Amniotic stem cell (primary cell): Measurements from ENCODE around the gene ANO3.

Source experiments
- DNase-seq: peaks from one replicate; lab custom pipeline; 2025; lab: John Stamatoyannopoulos, UW

The ANO3 gene

GRCh38 chr11:26359055-26359454 lies 27.1 kb downstream of the ANO3 start:
- DNase-seq: no peak

- DNase-seq: no peak
Measured at GRCh38 chr11:26365284-26365683, 33.4 kb downstream of the ANO3 start.

GRCh38 chr11:26377619-26378018 lies 45.7 kb downstream of the ANO3 start:
- DNase-seq: no peak

- no peak for DNase-seq
Measured at GRCh38 chr11:26399336-26399735, 67.4 kb downstream of the ANO3 start.

GRCh38 chr11:26410706-26411366 lies 78.9 kb downstream of the ANO3 start:
- no peak for DNase-seq

GRCh38 chr11:26412955-26413354 lies 81.0 kb downstream of the ANO3 start:
- no peak for DNase-seq

GRCh38 chr11:26418386-26418912 lies 86.5 kb downstream of the ANO3 start:
- DNase-seq: no peak

- no peak for DNase-seq
Measured at GRCh38 chr11:26420331-26420730, 88.4 kb downstream of the ANO3 start.

GRCh38 chr11:26424255-26424654 lies 92.3 kb downstream of the ANO3 start:
- no peak for DNase-seq

- DNase-seq: no peak
Measured at GRCh38 chr11:26439854-26440253, 107.9 kb downstream of the ANO3 start.

GRCh38 chr11:26442131-26442530 lies 110.2 kb downstream of the ANO3 start:
- no peak for DNase-seq

GRCh38 chr11:26443617-26444016 lies 111.7 kb downstream of the ANO3 start:
- no peak for DNase-seq

GRCh38 chr11:26457636-26458035 lies 125.7 kb downstream of the ANO3 start:
- no peak for DNase-seq

- no peak for DNase-seq
Measured at GRCh38 chr11:26465274-26465673, 133.3 kb downstream of the ANO3 start.

GRCh38 chr11:26467506-26467905 lies 135.6 kb downstream of the ANO3 start:
- no peak for DNase-seq

GRCh38 chr11:26470992-26471391 lies 139.1 kb downstream of the ANO3 start:
- no peak for DNase-seq

- DNase-seq: no peak
Measured at GRCh38 chr11:26473216-26474194, 141.6 kb downstream of the ANO3 start.

GRCh38 chr11:26474401-26474800 lies 142.5 kb downstream of the ANO3 start:
- no peak for DNase-seq

GRCh38 chr11:26477396-26477795 lies 145.5 kb downstream of the ANO3 start:
- DNase-seq: no peak

- DNase-seq: no peak
Measured at GRCh38 chr11:26478710-26479109, 146.8 kb downstream of the ANO3 start.

GRCh38 chr11:26480041-26480440 lies 148.1 kb downstream of the ANO3 start:
- no peak for DNase-seq

GRCh38 chr11:26483108-26483507 lies 151.2 kb downstream of the ANO3 start:
- DNase-seq: no peak

GRCh38 chr11:26490546-26490945 lies 158.6 kb downstream of the ANO3 start:
- DNase-seq: no peak
